NCI-H146 (cell line): ENCODE results near the gene DEAF1.

Source experiments
- DNase-seq: peaks from one replicate; lab custom pipeline; 2025; lab: John Stamatoyannopoulos, UW

DEAF1 gene

GRCh38 chr11:721741-722345 lies 26.8 kb upstream of the DEAF1 start:
- DNase-seq, result peak; percentile 82

- peak; percentile 79 for DNase-seq
Observed at GRCh38 chr11:721247-721740, 26.3 kb upstream of the DEAF1 start.

GRCh38 chr11:720642-721246 lies 25.7 kb upstream of the DEAF1 start:
- DNase-seq, result peak; percentile 63

- DNase-seq, result no peak
Observed at GRCh38 chr11:720017-720641, 25.1 kb upstream of the DEAF1 start.

- DNase-seq, result peak; percentile 35
Observed at GRCh38 chr11:719214-720016, 24.4 kb upstream of the DEAF1 start.

GRCh38 chr11:714436-714835 lies 19.4 kb upstream of the DEAF1 start:
- DNase-seq, result no peak

GRCh38 chr11:709109-709997 lies 14.3 kb upstream of the DEAF1 start:
- peak; percentile 28 for DNase-seq

- DNase-seq, result no peak
Observed at GRCh38 chr11:708511-708910, 13.5 kb upstream of the DEAF1 start.

- DNase-seq, result no peak
Observed at GRCh38 chr11:707817-708420, 12.9 kb upstream of the DEAF1 start.

- no peak for DNase-seq
Observed at GRCh38 chr11:706957-707816, 12.2 kb upstream of the DEAF1 start.

- DNase-seq, result no peak
Observed at GRCh38 chr11:706439-706956, 11.5 kb upstream of the DEAF1 start.

- no peak for DNase-seq
Observed at GRCh38 chr11:705646-706438, 10.8 kb upstream of the DEAF1 start, which contains the start of gene EPS8L2. Gene EPS8L2 (plus strand): TSS chr11:706231. CDS start chr11:709408, 3,177 bp downstream.

GRCh38 chr11:704781-705645 lies 10.0 kb upstream of the DEAF1 start:
- no peak for DNase-seq

- no peak for DNase-seq
Observed at GRCh38 chr11:704228-704674, 9.2 kb upstream of the DEAF1 start.

GRCh38 chr11:703506-703905 lies 8.5 kb upstream of the DEAF1 start:
- no peak for DNase-seq

GRCh38 chr11:702462-703461 lies 7.7 kb upstream of the DEAF1 start:
- DNase-seq, result no peak
